Measurements from ENCODE around the gene KMT5C. TPM values are rescaled to one million over a fixed set of nuclear protein-coding genes. Genes with fewer than 3 reads are reported as not detected.

KMT5C gene
- total and polyA plus RNA-seq, 2 experiments from 2014 or later, result 63.5 to 82.4 TPM

- Histone ChIP-seq H3K36me3 (peaks cover 24% of the 10 kb centered on the region), H3K4me1 (ENCODE audit: low read depth) (peaks cover 12% of the 10 kb centered on the region), H3K27ac (no peak overlapping the region), H3K27me3 (no peaks in the 10 kb centered on the region), H3K4me3 (no peak overlapping the region), H3K9me3 (ENCODE audit: low read depth) (no peaks in the 10 kb centered on the region)
- DNase-seq (ENCODE audit: low read depth in 1 of 2, low spot score in 1 of 2), result peak in 1 of 2 donors; percentile 33
- TF ChIP-seq CTCF (IDR thresholded peaks at IDR 0.05; ENCODE audit: low read depth, low read length), result no peak
Observed at GRCh38 chr19:55345818-55346724, 6.4 kb downstream of the KMT5C start.

GRCh38 chr19:55346725-55347441 lies 7.2 kb downstream of the KMT5C start:
- Histone ChIP-seq H3K4me3 (no peak overlapping the region), H3K4me1 (ENCODE audit: low read depth) (peaks cover 12% of the 10 kb centered on the region), H3K27ac (no peak overlapping the region), H3K27me3 (peaks cover 6% of the 10 kb centered on the region), H3K9me3 (ENCODE audit: low read depth) (no peaks in the 10 kb centered on the region), H3K36me3 (peaks cover 24% of the 10 kb centered on the region)
- TF ChIP-seq CTCF (IDR thresholded peaks at IDR 0.05; ENCODE audit: low read depth, low read length), result no peak
- no peak for DNase-seq (ENCODE audit: low read depth in 1 of 2, low spot score in 1 of 2)

GRCh38 chr19:55347442-55348009 lies 7.8 kb downstream of the KMT5C start:
- peaks cover 12% of the 10 kb centered on the region for H3K4me1 ChIP-seq (ENCODE audit: low read depth)
- no peak overlapping the region for H3K4me3 ChIP-seq

GRCh38 chr19:55348317-55349034 lies 8.8 kb downstream of the KMT5C start:
- no peak for TF ChIP-seq CTCF (IDR thresholded peaks at IDR 0.05; ENCODE audit: low read depth, low read length)
- Histone ChIP-seq H3K4me3 (no peak overlapping the region), H3K27me3 (peaks cover 22% of the 10 kb centered on the region), H3K36me3 (peaks cover 12% of the 10 kb centered on the region), H3K27ac (no peak overlapping the region), H3K4me1 (ENCODE audit: low read depth) (peaks cover 12% of the 10 kb centered on the region), H3K9me3 (ENCODE audit: low read depth) (no peaks in the 10 kb centered on the region)
- DNase-seq (ENCODE audit: low read depth in 1 of 2, low spot score in 1 of 2), result peak in 1 of 2 donors; percentile 31

More at GRCh38 chr19:55347442-55348009, 7.8 kb downstream of the KMT5C start:
- no peak for TF ChIP-seq CTCF (IDR thresholded peaks at IDR 0.05; ENCODE audit: low read depth, low read length)
- peaks cover 19% of the 10 kb centered on the region for H3K36me3 ChIP-seq
- H3K27me3 ChIP-seq, result peaks cover 12% of the 10 kb centered on the region
- DNase-seq (ENCODE audit: low read depth in 1 of 2, low spot score in 1 of 2), result no peak
- H3K27ac ChIP-seq, result no peak overlapping the region
- no peaks in the 10 kb centered on the region for H3K9me3 ChIP-seq (ENCODE audit: low read depth)
